Measurements from ENCODE around the gene AK1.

AK1 gene

DNA sequence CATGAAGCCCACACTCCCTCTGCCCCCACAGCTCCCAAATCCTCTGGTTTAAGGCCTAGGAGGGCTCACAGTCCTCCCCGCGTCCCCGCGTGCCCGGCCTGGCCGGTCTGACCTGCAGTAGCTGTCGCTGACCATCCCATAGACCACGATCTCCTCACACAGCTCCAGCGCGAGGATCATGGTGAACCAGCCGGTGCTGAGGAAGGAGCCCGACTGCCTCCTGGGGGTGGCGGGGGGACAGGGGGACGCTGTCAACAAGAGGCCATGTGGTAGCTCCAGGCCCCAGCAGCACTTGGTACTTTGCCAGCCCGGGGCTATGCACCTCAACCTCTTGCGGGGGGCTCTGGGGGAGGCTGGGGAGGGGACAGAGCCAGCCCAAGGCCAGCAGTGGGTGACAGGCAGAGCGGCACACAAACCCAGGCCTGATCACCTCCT, 32.4 kb upstream of the AK1 start:
- no peak overlapping the region for H3K4me3 ChIP-seq (ENCODE audit: low read depth, low read length)
- TF ChIP-seq, protein P1, sequence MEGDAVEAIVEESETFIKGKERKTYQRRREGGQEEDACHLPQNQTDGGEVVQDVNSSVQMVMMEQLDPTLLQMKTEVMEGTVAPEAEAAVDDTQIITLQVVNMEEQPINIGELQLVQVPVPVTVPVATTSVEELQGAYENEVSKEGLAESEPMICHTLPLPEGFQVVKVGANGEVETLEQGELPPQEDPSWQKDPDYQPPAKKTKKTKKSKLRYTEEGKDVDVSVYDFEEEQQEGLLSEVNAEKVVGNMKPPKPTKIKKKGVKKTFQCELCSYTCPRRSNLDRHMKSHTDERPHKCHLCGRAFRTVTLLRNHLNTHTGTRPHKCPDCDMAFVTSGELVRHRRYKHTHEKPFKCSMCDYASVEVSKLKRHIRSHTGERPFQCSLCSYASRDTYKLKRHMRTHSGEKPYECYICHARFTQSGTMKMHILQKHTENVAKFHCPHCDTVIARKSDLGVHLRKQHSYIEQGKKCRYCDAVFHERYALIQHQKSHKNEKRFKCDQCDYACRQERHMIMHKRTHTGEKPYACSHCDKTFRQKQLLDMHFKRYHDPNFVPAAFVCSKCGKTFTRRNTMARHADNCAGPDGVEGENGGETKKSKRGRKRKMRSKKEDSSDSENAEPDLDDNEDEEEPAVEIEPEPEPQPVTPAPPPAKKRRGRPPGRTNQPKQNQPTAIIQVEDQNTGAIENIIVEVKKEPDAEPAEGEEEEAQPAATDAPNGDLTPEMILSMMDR (IDR thresholded peaks at IDR 0.05; ENCODE audit: borderline replicate concordance, insufficient read depth, low read depth, low read length): no peak

DNA sequence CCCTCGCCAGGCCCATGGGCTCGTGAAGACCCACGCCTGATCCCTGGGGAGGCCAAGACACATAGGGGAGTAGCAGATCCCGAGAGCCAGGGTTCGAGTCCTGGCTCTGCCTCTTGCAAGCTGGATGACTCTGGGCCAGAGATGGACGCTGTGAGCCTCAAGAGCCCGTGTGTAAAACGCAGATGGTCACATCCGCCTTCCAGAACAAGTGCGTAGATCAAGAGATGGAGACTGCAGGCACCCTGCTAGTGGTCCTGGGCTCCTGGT, 31.1 kb upstream of the AK1 start:
- TF ChIP-seq, protein P1 (IDR thresholded peaks at IDR 0.05; ENCODE audit: borderline replicate concordance, insufficient read depth, low read depth, low read length): no peak
- no peak overlapping the region for H3K4me3 ChIP-seq (ENCODE audit: low read depth, low read length)

DNA sequence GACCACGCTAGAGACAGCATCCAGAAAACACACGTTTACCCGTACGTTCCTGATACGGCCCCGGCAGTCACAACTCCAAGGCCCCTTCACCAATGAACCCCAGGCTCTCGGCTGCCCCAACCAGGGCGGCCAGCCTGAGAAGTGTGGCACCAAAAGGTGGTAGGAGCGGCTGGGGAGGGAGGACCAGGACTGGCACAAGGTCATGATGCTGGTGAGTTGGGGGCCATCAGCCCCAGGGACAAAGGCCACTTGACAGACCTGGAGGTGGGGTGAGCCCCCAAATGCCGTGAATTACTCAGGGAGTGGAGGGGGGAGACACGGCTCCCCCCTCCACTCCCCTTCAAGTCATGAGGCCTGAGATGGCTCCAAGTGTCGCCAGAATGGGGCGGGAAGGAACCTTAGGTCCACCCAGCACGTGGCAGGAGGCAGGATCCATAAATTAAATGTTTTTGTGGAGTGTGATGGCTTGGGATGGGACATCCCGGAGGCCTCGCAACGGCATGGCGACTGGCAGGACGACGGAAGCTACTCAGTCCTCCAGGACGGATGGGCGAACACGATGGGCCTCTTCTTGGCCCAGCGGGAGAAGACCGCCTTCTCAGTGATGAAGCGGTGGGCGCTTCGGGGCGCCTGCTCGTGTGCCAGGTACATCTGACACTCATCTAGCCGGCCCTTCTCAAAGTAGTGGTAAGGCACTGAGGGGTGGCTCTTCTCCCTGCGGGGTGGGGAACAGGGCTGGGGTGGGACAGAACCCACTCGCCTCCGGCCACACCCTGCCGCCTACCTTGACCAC, 30.6 kb upstream of the AK1 start:
- no peak overlapping the region for H3K4me3 ChIP-seq (ENCODE audit: low read depth, low read length)
- TF ChIP-seq, protein P1 (IDR thresholded peaks at IDR 0.05; ENCODE audit: borderline replicate concordance, insufficient read depth, low read depth, low read length): no peak

DNA sequence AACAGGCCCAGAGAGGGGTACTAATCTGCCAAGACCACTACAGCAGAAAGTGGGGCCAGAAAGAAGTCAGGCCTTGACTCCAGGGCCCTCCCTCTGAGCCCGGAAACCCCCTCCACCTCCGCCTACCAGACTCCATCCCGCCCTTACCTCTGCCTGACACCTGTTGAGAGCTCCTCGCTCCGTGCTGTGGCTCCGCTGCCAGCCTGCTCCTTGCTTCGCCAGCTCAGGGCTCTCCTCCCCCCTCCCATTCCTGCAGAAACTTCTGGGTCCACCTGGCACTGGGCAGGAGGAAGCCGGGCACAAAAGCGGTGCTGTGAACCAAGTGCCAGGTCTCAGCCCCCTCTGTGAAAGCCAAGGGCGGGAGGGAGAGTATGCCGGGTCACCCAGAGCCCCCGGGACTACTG, 28.3 kb upstream of the AK1 start:
- TF ChIP-seq, protein P1 (IDR thresholded peaks at IDR 0.05; ENCODE audit: borderline replicate concordance, insufficient read depth, low read depth, low read length): no peak
- H3K4me3 ChIP-seq (ENCODE audit: low read depth, low read length): no peak overlapping the region

DNA sequence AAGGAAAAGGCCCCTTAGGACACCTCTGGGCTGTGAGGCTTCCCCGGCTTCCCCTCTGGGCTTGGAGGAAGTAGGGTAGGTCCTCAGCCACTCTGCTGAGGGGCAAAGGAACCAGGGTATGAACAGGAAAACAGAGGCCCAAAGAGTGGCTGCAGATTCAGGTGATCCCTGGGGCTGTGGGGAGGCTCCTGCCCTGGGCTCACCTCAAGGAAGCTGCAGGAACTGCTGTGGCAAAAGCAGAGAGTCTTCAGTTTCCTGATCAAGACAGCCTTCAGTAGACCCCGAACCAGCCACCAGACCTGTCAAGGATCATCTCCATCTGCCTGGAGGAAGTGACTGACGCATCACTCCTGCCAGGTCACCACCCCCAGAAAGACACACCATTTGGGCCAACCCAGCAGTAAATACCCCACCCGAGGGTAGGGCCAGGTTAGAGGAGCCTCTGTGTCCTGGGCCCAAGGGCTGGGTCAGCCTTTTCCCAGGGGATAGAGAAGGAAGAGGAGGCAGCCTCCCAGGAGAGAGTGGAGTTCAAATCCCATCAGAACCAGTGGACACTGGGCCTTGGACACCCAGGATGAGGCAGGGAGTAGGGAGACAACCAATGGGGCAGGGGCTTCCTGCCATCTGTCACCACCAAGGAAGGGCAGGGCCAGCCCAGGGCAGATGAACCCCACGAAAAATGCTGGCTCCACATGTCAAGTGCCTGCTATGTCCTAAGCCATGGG, 27.7 kb upstream of the AK1 start:
- TF ChIP-seq, protein P1 (IDR thresholded peaks at IDR 0.05; ENCODE audit: borderline replicate concordance, insufficient read depth, low read depth, low read length): no peak
- H3K4me3 ChIP-seq (ENCODE audit: low read depth, low read length): no peak overlapping the region

DNA sequence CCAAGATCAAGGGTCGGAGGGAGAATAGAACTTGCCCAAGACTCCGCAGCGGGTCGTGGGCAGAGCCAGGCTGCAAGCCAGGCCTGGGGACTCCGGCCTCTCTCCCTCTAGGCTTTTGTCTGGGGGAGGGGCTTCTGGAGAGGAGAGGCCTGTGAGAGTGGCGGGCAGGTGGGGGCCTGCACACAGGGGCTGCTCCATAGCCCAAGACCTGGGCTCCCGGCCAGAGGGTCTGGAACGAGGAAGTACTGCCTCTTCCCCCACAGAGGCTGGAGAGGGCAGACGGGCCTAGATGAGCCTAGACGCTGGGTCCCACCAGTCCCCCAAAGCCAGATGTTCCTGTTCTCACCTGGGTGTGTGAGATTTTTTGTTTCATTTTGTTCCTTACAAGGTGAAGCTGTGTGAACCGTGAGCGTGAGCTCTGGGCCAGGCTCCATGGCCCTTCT, 27.1 kb upstream of the AK1 start:
- peak overlapping the region; percentile 21 for H3K4me3 ChIP-seq (ENCODE audit: low read depth, low read length)
- TF ChIP-seq, protein P1 (IDR thresholded peaks at IDR 0.05; ENCODE audit: borderline replicate concordance, insufficient read depth, low read depth, low read length): no peak
